LoVo (cell line): ENCODE results near the gene ANKRD6.

ENCODE experiments used
- DNase-seq: peaks from one replicate; pipeline ENCODE4 v3.0.0-alpha.2; 2016; ENCODE audit warnings: low spot score

Gene ANKRD6

GRCh38 chr6:89657445-89658158 lies 224.7 kb downstream of the ANKRD6 start:
- no peak for DNase-seq

DNA sequence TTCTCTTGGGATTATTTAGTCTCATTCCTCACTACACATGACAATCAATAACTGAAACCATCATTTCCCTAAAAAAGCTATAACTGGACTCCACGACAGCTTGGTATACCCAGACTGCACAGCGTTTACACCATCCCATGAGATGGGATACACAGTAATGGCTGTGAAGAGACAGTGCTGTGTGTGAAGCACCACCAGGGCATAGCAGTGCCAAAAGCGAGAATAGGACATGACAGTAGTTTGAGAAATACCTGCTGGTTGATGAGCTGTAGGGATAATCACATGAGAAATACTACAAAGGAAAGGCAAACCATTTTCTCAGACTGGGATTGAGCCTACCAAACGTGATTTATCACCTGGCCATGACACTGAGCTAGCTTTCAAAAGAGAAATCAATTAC lies 228.0 kb downstream of the ANKRD6 start:
- no peak for DNase-seq

DNA sequence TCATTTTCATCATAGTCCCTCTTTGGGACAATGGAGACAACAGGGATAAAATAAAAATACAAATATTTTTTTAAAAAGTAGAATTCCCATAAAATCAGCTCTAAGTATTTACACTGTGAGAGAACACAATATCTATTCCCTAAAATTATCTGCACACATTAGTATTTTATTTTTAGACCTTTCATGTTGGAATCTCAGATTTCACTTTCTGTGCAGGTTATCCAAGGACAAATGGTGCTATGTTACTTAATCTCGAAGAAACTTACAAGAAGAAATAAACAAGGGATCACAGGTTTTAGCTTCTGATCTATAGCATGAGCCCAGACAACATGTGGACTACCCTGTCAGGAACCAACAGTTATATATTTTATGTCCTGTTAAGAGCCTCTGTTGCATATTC lies 228.6 kb downstream of the ANKRD6 start:
- no peak for DNase-seq

- DNase-seq: no peak
Observed at GRCh38 chr6:89662659-89663223, 229.8 kb downstream of the ANKRD6 start.

DNA sequence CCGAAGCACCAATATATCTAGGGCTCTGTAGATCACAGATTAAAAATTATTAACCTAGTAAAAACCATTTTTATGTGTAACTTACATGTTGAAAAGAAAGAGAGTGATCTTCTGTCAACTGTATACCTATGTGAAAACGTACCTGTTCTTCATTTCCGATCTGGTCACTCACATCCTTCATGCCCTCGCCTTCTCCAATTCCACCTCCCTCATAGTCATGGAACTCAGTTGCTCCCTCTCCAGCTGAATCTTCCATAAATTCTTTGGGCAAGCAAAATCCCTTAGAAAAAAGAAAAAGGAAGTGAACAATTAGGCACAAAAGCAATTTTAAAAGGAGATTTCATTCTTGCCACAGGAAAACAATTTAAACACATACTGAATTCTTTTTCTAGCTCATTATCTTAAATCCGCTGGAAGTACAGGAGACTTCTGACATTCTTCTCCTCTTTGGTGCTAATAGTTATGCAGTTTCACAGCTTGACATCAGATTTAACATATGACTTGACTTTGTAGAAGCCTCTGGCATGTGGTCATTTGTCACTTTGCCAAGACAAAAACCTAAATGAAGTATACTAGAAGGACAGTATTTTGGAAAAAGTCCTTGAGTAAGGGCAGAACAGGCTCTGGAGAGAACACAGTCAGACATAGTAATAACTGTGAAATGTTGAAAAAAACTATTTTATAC lies 235.1 kb downstream of the ANKRD6 start:
- DNase-seq: no peak

GRCh38 chr6:89669002-89669401 lies 236.1 kb downstream of the ANKRD6 start:
- DNase-seq: no peak

- no peak for DNase-seq
Observed at GRCh38 chr6:89670935-89671565, 238.1 kb downstream of the ANKRD6 start.

DNA sequence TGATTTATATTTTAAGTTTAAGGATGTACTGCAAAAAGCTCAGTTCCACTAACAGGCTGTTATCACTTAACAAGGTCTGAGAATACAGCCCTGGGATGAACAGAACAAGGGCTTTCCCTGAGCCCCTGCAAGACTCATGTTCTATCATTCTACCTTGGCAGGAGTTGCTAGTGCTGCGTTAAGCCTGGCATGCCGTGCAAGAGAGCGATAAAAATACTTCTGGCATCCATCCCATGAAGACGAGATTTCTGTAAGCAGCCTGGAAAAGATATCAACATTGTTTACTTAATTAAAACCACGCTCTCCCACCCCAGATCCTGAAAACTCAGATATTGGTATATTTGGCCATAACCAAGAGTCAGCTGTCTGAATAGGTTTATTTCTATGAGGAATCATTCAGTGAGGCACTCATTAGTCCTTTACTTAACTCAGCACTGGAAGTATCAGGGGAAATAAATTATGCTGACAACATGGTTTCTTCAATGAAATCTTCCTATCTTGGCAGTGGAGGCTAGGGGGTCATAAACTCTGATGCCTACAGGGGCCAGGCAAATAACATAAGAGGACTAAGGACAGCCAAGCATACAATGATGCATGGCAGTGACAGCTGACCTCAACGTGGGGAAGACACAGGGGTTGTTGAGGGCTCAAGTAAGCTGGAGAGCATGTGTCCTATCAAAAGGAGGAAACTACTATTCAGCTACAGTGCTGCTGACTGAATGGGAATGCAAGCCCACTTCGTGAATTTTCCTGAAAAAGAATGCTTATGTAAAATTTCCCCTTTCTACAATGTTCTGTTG lies 243.2 kb downstream of the ANKRD6 start:
- no peak for DNase-seq

- DNase-seq: no peak
Observed at GRCh38 chr6:89678531-89678930, 245.6 kb downstream of the ANKRD6 start.

DNA sequence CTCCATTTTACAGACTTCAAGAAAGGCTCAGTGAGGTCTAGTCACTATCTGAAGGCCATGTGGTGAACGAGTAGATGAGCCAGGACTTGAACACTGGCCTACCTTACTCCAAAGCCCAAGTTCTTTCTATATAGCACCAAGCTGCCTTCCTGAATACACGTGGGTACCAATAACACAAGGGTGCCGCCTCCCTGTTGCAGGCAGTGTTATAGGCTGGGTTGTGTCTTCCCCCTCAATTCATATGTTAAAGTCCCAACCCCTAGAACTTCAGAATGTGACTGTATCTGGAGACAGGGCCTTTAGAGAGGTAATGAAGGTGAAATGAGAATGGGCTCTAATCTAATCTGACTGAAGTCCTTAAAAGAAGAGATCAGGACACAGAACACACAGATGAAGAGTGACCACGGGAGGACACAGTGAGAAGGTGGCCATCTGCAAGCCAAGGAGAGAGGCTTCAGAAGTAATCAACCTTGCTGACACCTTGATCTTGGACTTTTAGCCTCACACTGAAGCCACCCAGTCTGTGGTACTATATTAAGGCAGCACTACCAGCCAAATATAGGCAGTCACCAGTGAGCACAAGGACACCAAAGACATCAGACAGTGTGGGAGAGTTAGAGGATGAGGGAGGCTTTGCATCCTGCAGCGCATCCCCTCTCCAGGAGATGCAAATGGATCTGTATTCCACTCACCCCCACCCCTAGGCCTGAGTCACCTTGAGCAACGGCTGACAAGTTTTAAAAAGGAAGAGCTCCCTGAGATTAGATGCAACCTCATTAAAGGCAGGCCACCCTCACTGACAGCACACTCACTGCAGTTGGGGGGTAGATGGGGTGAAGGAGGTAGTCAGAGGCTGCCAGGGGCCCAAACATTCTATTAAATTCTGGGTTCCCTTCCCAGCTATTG lies 246.5 kb downstream of the ANKRD6 start:
- no peak for DNase-seq

- DNase-seq: no peak
Observed at GRCh38 chr6:89680150-89680549, 247.2 kb downstream of the ANKRD6 start.

- DNase-seq: no peak
Observed at GRCh38 chr6:89680551-89680950, 247.6 kb downstream of the ANKRD6 start.

DNA sequence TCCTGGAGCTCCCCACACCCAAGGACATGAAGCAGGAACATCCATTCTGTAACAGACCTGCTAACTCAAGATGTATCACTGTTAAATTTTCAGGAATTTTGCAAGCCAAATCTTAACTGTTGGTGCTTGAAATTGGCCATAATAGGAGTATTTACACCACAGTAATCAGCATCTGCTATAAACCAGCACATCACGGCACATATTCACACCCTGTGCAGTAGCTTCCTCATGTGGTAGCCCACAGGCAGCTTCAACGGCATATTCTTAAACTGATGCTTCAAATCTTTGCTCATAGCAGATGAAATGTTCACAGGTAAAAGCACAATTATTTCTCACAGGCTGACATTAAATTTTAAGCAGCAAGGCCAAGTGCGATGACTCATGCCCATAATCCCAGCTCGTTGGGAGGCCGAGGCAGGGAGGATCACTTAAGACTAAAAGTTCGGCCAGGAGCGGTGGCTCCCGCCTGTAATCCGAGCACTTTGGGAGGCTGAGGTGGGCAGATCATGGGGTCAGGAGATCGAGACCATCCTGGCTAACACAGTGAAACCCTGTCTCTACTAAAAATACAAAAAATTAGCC lies 249.1 kb downstream of the ANKRD6 start:
- no peak for DNase-seq

DNA sequence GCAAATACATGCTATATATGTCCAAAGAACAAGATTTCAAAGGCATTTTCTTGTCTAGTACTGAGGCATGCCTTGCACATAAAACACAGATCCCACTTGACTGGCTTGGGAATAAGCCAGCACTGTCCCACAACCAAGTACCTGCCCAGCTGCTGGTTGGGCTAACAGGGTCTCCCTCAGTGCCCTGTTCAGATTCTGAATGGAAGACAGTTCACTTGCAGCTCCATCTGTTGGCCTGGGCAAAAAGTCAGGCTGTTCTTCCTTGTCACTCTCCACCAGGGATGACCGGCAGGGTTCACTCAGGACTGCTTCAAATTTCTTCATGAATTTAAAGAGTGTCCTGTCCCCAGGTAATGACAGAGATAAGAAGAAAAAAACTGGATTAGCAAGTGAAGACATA lies 250.0 kb downstream of the ANKRD6 start:
- DNase-seq: no peak
